ENCODE measurements around the gene SLC5A4.

The SLC5A4 gene

GRCh38 chr22:32261306-32261705 is 6.2 kb upstream of the SLC5A4 start:
- Histone ChIP-seq H3K9me3 (replicated peaks; ENCODE audit: low read length) (no peaks in the 10 kb centered on the region), H3K9ac (ENCODE audit: low read depth, low read length) (no peak overlapping the region), H3K4me2 (ENCODE audit: low read length) (no peak overlapping the region), H3K36me3 (ENCODE audit: insufficient read depth, low read length) (no peaks in the 10 kb centered on the region), H3K4me3 (ENCODE audit: low read length) (no peak overlapping the region), H3K27me3 (ENCODE audit: control insufficient read depth, insufficient read depth, low read length) (no peaks in the 10 kb centered on the region), H3K4me1 (ENCODE audit: control insufficient read depth, insufficient read depth, low read length) (no peaks in the 10 kb centered on the region)

DNA sequence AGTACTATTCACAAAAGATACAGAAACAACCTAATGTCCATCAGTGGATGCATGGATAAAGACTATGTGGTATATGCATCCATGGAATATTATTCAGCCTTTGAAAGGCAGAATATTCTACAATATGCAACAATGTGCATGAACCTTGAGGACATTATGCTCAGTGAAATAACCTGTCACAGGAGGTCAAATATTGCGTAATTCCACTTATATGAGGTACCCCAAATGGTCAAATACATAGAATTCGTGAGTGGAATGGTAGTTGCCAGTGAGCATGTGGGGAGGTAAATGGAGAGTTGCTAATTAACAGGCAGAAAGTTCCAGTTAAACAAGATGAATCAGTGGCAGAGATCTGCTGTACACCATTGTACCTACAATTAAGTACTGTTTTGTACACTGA is 3.6 kb upstream of the SLC5A4 start:
- H3K27me3 ChIP-seq (ENCODE audit: control insufficient read depth, insufficient read depth, low read length): no peaks in the 10 kb centered on the region
- no peaks in the 10 kb centered on the region for H3K4me1 ChIP-seq (ENCODE audit: control insufficient read depth, insufficient read depth, low read length)
- no peak overlapping the region for H3K4me2 ChIP-seq (ENCODE audit: low read length)

DNA sequence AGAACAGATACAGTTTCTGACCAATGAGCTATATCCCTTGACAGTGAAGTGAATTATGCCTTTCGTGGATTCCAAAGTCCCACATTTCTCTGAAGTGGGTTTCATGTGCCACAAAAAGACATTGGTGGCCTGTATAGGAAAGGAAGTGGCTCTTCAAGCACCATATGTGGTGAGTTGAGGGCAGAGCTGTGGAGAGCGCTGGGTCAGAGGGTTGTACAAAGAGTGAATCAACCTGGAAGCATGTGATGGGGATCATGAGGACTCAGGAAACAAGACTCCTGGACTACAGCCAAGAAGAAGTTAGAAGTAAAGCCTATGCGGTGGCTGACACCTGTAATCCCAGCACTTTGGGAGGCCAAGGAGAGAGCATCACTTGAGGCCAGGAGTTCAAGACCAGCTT is 579 bp upstream of the SLC5A4 start:
- Histone ChIP-seq H3K4me3 (ENCODE audit: low read length) (no peak overlapping the region), H3K36me3 (ENCODE audit: insufficient read depth, low read length) (no peaks in the 10 kb centered on the region), H3K9ac (ENCODE audit: low read depth, low read length) (no peak overlapping the region), H3K4me1 (ENCODE audit: control insufficient read depth, insufficient read depth, low read length) (no peaks in the 10 kb centered on the region), H3K27me3 (ENCODE audit: control insufficient read depth, insufficient read depth, low read length) (no peaks in the 10 kb centered on the region), H3K9me3 (replicated peaks; ENCODE audit: low read length) (no peaks in the 10 kb centered on the region), H3K4me2 (ENCODE audit: low read length) (no peak overlapping the region)

More for the DNA sequence above, 3.6 kb upstream of the SLC5A4 start:
- H3K4me3 ChIP-seq (ENCODE audit: low read length): no peak overlapping the region
- H3K9me3 ChIP-seq (replicated peaks; ENCODE audit: low read length): no peaks in the 10 kb centered on the region
- no peak overlapping the region for H3K9ac ChIP-seq (ENCODE audit: low read depth, low read length)
- no peaks in the 10 kb centered on the region for H3K36me3 ChIP-seq (ENCODE audit: insufficient read depth, low read length)

GRCh38 chr22:32249231-32249630 is 5.9 kb downstream of the SLC5A4 start:
- H3K36me3 ChIP-seq (ENCODE audit: insufficient read depth, low read length): no peaks in the 10 kb centered on the region
- H3K9ac ChIP-seq (ENCODE audit: low read depth, low read length): no peak overlapping the region
- peaks cover 4% of the 10 kb centered on the region for H3K27me3 ChIP-seq (ENCODE audit: control insufficient read depth, insufficient read depth, low read length)
- no peaks in the 10 kb centered on the region for H3K9me3 ChIP-seq (replicated peaks; ENCODE audit: low read length)
- H3K4me1 ChIP-seq (ENCODE audit: control insufficient read depth, insufficient read depth, low read length): no peaks in the 10 kb centered on the region
- no peak overlapping the region for H3K4me2 ChIP-seq (ENCODE audit: low read length)
- H3K4me3 ChIP-seq (ENCODE audit: low read length): no peak overlapping the region

- Histone ChIP-seq H3K36me3 (ENCODE audit: insufficient read depth, low read length) (no peaks in the 10 kb centered on the region), H3K4me2 (ENCODE audit: low read length) (no peak overlapping the region), H3K4me1 (ENCODE audit: control insufficient read depth, insufficient read depth, low read length) (no peaks in the 10 kb centered on the region), H3K4me3 (ENCODE audit: low read length) (no peak overlapping the region), H3K27me3 (ENCODE audit: control insufficient read depth, insufficient read depth, low read length) (peaks cover 4% of the 10 kb centered on the region), H3K9ac (ENCODE audit: low read depth, low read length) (no peak overlapping the region), H3K9me3 (replicated peaks; ENCODE audit: low read length) (no peaks in the 10 kb centered on the region)
Observed at GRCh38 chr22:32248276-32248675, 6.9 kb downstream of the SLC5A4 start.

DNA sequence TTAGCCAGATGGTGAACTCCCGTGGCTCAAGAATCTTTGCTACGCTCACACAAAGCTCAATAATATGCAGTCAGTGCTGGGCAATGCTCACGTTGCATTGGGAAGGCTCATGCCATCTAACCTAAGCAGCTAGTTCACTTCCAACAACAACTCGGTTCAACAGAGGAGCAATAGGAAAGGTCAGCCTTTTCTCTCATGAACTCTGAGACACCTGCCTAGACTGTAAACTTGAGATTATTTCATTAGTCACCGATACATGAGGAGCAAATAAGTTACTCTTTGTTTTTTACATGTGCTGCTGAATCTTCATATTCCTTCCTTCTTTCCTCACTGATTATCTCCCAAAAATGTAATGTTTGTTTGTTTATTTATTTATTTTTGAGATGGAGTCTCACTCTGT is 9.0 kb downstream of the SLC5A4 start:
- H3K9ac ChIP-seq (ENCODE audit: low read depth, low read length): no peak overlapping the region
- H3K9me3 ChIP-seq (replicated peaks; ENCODE audit: low read length): no peaks in the 10 kb centered on the region
- H3K4me2 ChIP-seq (ENCODE audit: low read length): no peak overlapping the region
- H3K4me3 ChIP-seq (ENCODE audit: low read length): no peak overlapping the region
- H3K36me3 ChIP-seq (ENCODE audit: insufficient read depth, low read length): no peaks in the 10 kb centered on the region
- no peaks in the 10 kb centered on the region for H3K4me1 ChIP-seq (ENCODE audit: control insufficient read depth, insufficient read depth, low read length)
- peaks cover 4% of the 10 kb centered on the region for H3K27me3 ChIP-seq (ENCODE audit: control insufficient read depth, insufficient read depth, low read length)

DNA sequence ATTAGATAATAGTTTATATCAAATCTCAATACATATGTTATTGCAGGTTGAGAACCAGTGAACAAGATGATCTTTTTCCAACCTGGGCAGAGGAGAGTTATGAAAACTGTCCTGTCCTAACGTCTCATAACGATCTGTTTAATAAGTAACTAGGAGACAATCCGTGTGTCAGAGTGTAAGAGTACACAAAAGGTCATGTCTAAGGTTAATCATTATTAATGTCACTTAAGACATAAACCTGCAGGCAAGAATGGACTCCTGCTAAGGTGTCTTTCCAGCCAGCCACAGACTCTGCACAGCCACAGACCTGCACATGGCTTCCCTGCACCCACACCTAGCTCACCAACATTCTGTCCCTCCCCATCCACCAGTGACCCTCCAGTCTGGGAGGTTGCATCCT is 10.1 kb downstream of the SLC5A4 start:
- Histone ChIP-seq H3K36me3 (ENCODE audit: insufficient read depth, low read length) (no peaks in the 10 kb centered on the region), H3K4me2 (ENCODE audit: low read length) (no peak overlapping the region), H3K4me3 (ENCODE audit: low read length) (no peak overlapping the region), H3K9me3 (replicated peaks; ENCODE audit: low read length) (no peaks in the 10 kb centered on the region), H3K9ac (ENCODE audit: low read depth, low read length) (no peak overlapping the region), H3K27me3 (ENCODE audit: control insufficient read depth, insufficient read depth, low read length) (peaks cover 4% of the 10 kb centered on the region), H3K4me1 (ENCODE audit: control insufficient read depth, insufficient read depth, low read length) (no peaks in the 10 kb centered on the region)

- Histone ChIP-seq H3K4me2 (ENCODE audit: low read length) (no peak overlapping the region), H3K36me3 (ENCODE audit: insufficient read depth, low read length) (no peaks in the 10 kb centered on the region), H3K9me3 (replicated peaks; ENCODE audit: low read length) (no peaks in the 10 kb centered on the region), H3K4me3 (ENCODE audit: low read length) (no peak overlapping the region), H3K4me1 (ENCODE audit: control insufficient read depth, insufficient read depth, low read length) (no peaks in the 10 kb centered on the region), H3K27me3 (ENCODE audit: control insufficient read depth, insufficient read depth, low read length) (peaks cover 4% of the 10 kb centered on the region), H3K9ac (ENCODE audit: low read depth, low read length) (no peak overlapping the region)
Observed at GRCh38 chr22:32244547-32244946, 10.6 kb downstream of the SLC5A4 start.

DNA sequence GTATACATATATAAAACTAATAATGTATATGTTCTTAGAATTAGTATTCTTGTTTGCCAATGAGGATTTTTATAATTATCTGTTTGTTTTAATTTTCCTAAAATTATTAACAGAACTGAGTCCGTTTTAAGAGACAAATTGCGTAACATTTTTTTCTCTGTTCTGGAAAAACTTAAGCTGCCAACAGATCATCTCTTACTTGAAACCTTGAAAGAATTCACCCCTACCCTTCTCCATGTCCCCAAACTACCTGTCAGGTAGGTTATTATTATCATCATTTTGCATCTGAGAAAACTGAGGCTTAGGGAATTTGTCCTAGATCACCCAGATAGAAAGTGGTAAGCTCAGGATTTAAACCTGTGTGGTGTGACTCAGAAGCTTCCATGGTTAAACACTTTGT is 14.7 kb downstream of the SLC5A4 start:
- Histone ChIP-seq H3K27me3 (ENCODE audit: control insufficient read depth, insufficient read depth, low read length) (no peaks in the 10 kb centered on the region), H3K36me3 (ENCODE audit: insufficient read depth, low read length) (no peaks in the 10 kb centered on the region), H3K4me2 (ENCODE audit: low read length) (no peak overlapping the region), H3K4me1 (ENCODE audit: control insufficient read depth, insufficient read depth, low read length) (no peaks in the 10 kb centered on the region), H3K9ac (ENCODE audit: low read depth, low read length) (no peak overlapping the region), H3K4me3 (ENCODE audit: low read length) (no peak overlapping the region), H3K9me3 (replicated peaks; ENCODE audit: low read length) (no peaks in the 10 kb centered on the region)

- Histone ChIP-seq H3K4me1 (ENCODE audit: control insufficient read depth, insufficient read depth, low read length) (no peaks in the 10 kb centered on the region), H3K36me3 (ENCODE audit: insufficient read depth, low read length) (no peaks in the 10 kb centered on the region), H3K9ac (ENCODE audit: low read depth, low read length) (no peak overlapping the region), H3K4me2 (ENCODE audit: low read length) (no peak overlapping the region), H3K4me3 (ENCODE audit: low read length) (no peak overlapping the region), H3K27me3 (ENCODE audit: control insufficient read depth, insufficient read depth, low read length) (no peaks in the 10 kb centered on the region), H3K9me3 (replicated peaks; ENCODE audit: low read length) (no peaks in the 10 kb centered on the region)
Observed at GRCh38 chr22:32237906-32238305, 17.2 kb downstream of the SLC5A4 start.

DNA sequence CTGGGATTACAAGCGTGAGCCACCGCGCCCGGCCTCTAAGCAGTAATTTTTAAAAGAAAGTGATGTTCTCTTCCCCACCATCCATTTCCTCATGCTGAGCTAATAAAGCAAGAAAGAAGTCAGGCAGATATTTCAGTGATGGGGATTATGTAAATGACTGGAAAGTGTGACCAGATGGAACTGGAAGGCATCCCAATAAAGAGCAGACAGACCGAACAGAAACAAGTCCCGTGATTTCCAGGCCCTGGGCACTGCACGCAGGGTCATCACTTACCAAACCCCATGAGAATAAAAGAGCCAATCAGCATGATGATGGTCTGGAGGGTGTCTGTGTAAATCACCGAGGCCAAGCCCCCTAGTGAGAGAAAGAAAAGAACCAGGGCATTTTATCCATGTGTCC is 18.2 kb downstream of the SLC5A4 start:
- Histone ChIP-seq H3K9ac (ENCODE audit: low read depth, low read length) (no peak overlapping the region), H3K27me3 (ENCODE audit: control insufficient read depth, insufficient read depth, low read length) (no peaks in the 10 kb centered on the region), H3K4me1 (ENCODE audit: control insufficient read depth, insufficient read depth, low read length) (no peaks in the 10 kb centered on the region), H3K36me3 (ENCODE audit: insufficient read depth, low read length) (no peaks in the 10 kb centered on the region), H3K4me2 (ENCODE audit: low read length) (no peak overlapping the region), H3K4me3 (ENCODE audit: low read length) (no peak overlapping the region), H3K9me3 (replicated peaks; ENCODE audit: low read length) (no peaks in the 10 kb centered on the region)

DNA sequence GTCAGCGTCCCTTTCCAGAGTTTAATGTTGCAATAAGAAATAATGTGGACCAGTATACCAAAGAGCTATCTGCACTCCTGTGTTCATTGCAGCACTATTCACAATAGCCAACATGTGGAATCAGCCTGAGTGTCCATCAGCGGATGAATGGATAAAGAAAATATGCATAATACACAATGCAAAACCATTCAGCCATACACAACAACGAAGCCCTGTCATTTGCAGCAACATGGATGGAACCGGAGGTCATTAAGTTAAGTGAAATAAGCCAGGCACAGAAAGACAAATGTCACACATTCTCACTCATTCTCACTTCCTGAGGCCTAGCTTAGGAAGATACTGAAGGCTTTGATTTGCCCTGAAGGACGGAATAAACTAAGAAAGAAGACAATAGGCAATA is 22.1 kb downstream of the SLC5A4 start:
- Histone ChIP-seq H3K9ac (ENCODE audit: low read depth, low read length) (no peak overlapping the region), H3K4me3 (ENCODE audit: low read length) (no peak overlapping the region), H3K27me3 (ENCODE audit: control insufficient read depth, insufficient read depth, low read length) (peaks cover 8% of the 10 kb centered on the region), H3K4me2 (ENCODE audit: low read length) (no peak overlapping the region), H3K36me3 (ENCODE audit: insufficient read depth, low read length) (no peaks in the 10 kb centered on the region), H3K4me1 (ENCODE audit: control insufficient read depth, insufficient read depth, low read length) (no peaks in the 10 kb centered on the region), H3K9me3 (replicated peaks; ENCODE audit: low read length) (no peaks in the 10 kb centered on the region)

Measured in skeletal muscle satellite cell (primary cell).